ENCODE measurements around the gene SLC20A1.
A peak's percentile ranks its signal among the peaks of the same experiment; 100 is the strongest.

The SLC20A1 gene

DNA sequence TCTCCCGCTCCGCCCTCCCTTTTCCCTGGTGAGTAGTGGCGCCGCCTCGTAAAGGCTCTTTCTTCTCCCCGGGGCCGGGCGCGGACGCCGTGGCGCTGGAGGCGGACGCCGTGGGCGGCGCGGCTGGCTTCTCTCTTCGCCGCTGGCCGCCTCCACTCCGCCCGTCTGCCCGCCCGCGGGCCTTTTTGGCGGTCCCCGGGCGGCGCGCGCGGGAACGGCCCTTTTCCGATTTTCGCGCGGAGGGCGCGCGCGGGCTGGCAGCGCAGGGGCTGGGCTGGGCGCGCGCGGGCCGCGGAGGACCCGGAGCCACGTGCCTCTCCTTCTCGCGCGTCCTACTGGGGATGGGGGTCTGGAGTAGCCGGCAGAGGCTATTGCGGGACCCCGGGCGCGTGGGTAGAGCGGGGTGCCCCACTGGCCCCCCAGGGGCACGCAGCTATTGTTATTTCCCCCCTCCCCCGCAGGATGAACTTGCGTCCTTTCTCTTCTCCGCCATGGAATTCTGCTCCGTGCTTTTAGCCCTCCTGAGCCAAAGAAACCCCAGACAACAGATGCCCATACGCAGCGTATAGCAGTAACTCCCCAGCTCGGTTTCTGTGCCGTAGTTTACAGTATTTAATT is 472 bp downstream of the SLC20A1 start:
- TF ChIP-seq, protein P1, sequence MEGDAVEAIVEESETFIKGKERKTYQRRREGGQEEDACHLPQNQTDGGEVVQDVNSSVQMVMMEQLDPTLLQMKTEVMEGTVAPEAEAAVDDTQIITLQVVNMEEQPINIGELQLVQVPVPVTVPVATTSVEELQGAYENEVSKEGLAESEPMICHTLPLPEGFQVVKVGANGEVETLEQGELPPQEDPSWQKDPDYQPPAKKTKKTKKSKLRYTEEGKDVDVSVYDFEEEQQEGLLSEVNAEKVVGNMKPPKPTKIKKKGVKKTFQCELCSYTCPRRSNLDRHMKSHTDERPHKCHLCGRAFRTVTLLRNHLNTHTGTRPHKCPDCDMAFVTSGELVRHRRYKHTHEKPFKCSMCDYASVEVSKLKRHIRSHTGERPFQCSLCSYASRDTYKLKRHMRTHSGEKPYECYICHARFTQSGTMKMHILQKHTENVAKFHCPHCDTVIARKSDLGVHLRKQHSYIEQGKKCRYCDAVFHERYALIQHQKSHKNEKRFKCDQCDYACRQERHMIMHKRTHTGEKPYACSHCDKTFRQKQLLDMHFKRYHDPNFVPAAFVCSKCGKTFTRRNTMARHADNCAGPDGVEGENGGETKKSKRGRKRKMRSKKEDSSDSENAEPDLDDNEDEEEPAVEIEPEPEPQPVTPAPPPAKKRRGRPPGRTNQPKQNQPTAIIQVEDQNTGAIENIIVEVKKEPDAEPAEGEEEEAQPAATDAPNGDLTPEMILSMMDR (IDR thresholded peaks at IDR 0.05; ENCODE audit: insufficient read depth, low read depth, low read length, missing control alignments): no peak
- peak overlapping the region; percentile 88 for H3K4me3 ChIP-seq (ENCODE audit: low read depth, low read length)
- DNase-seq (ENCODE audit: low read depth): peak; percentile 54

GRCh38 chr2:112646791-112647689 is 1.3 kb downstream of the SLC20A1 start:
- peak overlapping the region; percentile 88 for H3K4me3 ChIP-seq (ENCODE audit: low read depth, low read length)
- TF ChIP-seq, protein P1 (IDR thresholded peaks at IDR 0.05; ENCODE audit: insufficient read depth, low read depth, low read length, missing control alignments): no peak
- DNase-seq (ENCODE audit: low read depth): peak; percentile 60

DNA sequence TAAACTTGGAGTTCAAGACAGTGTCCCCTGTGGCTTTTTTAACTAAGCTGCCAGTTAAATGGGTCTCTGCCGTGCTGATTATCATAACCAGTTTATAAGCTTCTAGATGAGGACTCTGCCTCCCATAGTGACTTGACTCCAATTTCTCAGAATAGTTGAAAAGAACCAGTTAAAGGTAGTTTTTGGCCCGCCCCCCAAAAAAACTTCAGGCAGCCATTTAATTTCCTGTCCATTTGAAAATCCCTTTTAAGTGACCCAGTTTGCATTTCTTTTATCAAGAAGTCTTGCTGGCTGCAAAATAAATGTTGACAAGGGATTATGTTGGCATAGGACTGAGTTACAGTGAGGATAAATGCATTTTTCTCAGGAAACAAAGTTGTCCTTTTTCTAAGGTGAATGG is 2.3 kb downstream of the SLC20A1 start:
- TF ChIP-seq, protein P1 (IDR thresholded peaks at IDR 0.05; ENCODE audit: insufficient read depth, low read depth, low read length, missing control alignments): no peak
- no peak for DNase-seq (ENCODE audit: low read depth)
- no peak overlapping the region for H3K4me3 ChIP-seq (ENCODE audit: low read depth, low read length)

- H3K4me3 ChIP-seq (ENCODE audit: low read depth, low read length): no peak overlapping the region
- no peak for DNase-seq (ENCODE audit: low read depth)
- TF ChIP-seq, protein P1 (IDR thresholded peaks at IDR 0.05; ENCODE audit: insufficient read depth, low read depth, low read length, missing control alignments): no peak
These were observed 10.9 kb downstream of the SLC20A1 start for GRCh38 chr2:112656679-112657078.

- TF ChIP-seq, protein P1 (IDR thresholded peaks at IDR 0.05; ENCODE audit: insufficient read depth, low read depth, low read length, missing control alignments): no peak
- DNase-seq (ENCODE audit: low read depth): no peak
- no peak overlapping the region for H3K4me3 ChIP-seq (ENCODE audit: low read depth, low read length)
These were observed 12.6 kb downstream of the SLC20A1 start for GRCh38 chr2:112658301-112658700.

GRCh38 chr2:112658839-112659667 is 13.3 kb downstream of the SLC20A1 start:
- no peak for DNase-seq (ENCODE audit: low read depth)
- no peak overlapping the region for H3K4me3 ChIP-seq (ENCODE audit: low read depth, low read length)
- TF ChIP-seq, protein P1 (IDR thresholded peaks at IDR 0.05; ENCODE audit: insufficient read depth, low read depth, low read length, missing control alignments): no peak
